D721Med (cell line): ENCODE measurements around the gene CACNA1B.

Experiments
- DNase-seq: peaks from one replicate; pipeline ENCODE4 v3.0.0; 2011; ENCODE audit warnings: low spot score; ENCODE audit not compliant: insufficient read length
- FAIRE-seq: peaks from 2 replicates; lab custom pipeline; 2011; peaks lifted over from hg19 to GRCh38; lab: Jason Lieb, UNC
- CTCF ChIP-seq: IDR thresholded peaks from 2 replicates; pipeline ENCODE4 v1.5.1; 2012; ENCODE audit warnings: mild to moderate bottlenecking, control low read depth; ENCODE audit not compliant: insufficient read depth; ENCODE audit errors: missing control alignments

CACNA1B gene

GRCh38 chr9:138033950-138034349, 156.4 kb downstream of the CACNA1B start:
- TF ChIP-seq CTCF, result no peak
- FAIRE-seq, result no peak
- DNase-seq, result no peak

GRCh38 chr9:138037140-138037539, 159.6 kb downstream of the CACNA1B start:
- DNase-seq (no peak), FAIRE-seq (no peak)
- TF ChIP-seq CTCF, result no peak

- no peak for TF ChIP-seq CTCF
- FAIRE-seq, result no peak
- DNase-seq, result no peak
Observed at GRCh38 chr9:138038244-138038671, 160.7 kb downstream of the CACNA1B start.

GRCh38 chr9:138040446-138041430, 163.2 kb downstream of the CACNA1B start:
- FAIRE-seq (no peak), DNase-seq (no peak)
- TF ChIP-seq CTCF, result no peak

- FAIRE-seq, result no peak
- DNase-seq, result no peak
- TF ChIP-seq CTCF, result no peak
Observed at GRCh38 chr9:138042146-138042545, 164.6 kb downstream of the CACNA1B start.

- no peak for DNase-seq
- FAIRE-seq, result no peak
- no peak for TF ChIP-seq CTCF
Observed at GRCh38 chr9:138042640-138043039, 165.1 kb downstream of the CACNA1B start.

GRCh38 chr9:138043061-138043410, 165.5 kb downstream of the CACNA1B start:
- TF ChIP-seq CTCF, result no peak
- FAIRE-seq (no peak), DNase-seq (no peak)
